ENCODE measurements around the gene ZNF436. TPM values are rescaled to one million over a fixed set of nuclear protein-coding genes. Genes with fewer than 3 reads are reported as not detected.

Gene ZNF436
- total RNA-seq, 1 experiment from 2014 or later, result 6.4 TPM

- peak overlapping the region; percentile 88 for H3K4me2 ChIP-seq (ENCODE audit: low read depth, low read length, poor library complexity, severe bottlenecking)
- no peak overlapping the region for H2AFZ ChIP-seq (ENCODE audit: low read length)
- H3K9me2 ChIP-seq (replicated peaks; ENCODE audit: insufficient read depth, low read length), result no peaks in the 10 kb centered on the region
- H3K79me2 ChIP-seq (ENCODE audit: low read length), result peaks cover 24% of the 10 kb centered on the region
- H3K4me3 ChIP-seq (ENCODE audit: low read length), result 0 out of 2 replicates have a peak overlapping the region, but pooled peaks have one; percentile 83
- DNase-seq, result no peak
- H3K9ac ChIP-seq (ENCODE audit: low read length), result no peak overlapping the region
- 0 out of 2 replicates have a peak, but pooled peaks cover 5% of the 10 kb centered on the region for H4K20me1 ChIP-seq (ENCODE audit: insufficient read depth, low read depth, low read length)
- H3K27me3 ChIP-seq (ENCODE audit: low read length), result no peaks in the 10 kb centered on the region
- H3K4me1 ChIP-seq (ENCODE audit: low read length), result peaks cover 21% of the 10 kb centered on the region
- peaks cover 43% of the 10 kb centered on the region for H3K36me3 ChIP-seq (ENCODE audit: insufficient read depth, low read length)
- H3K27ac ChIP-seq (ENCODE audit: low read length), result no peak overlapping the region
- peaks cover 29% of the 10 kb centered on the region for H3K9me3 ChIP-seq (ENCODE audit: low read length)
Observed at GRCh38 chr1:23366598-23366997, 3.0 kb downstream of the ZNF436 start.

- H3K36me3 ChIP-seq (ENCODE audit: insufficient read depth, low read length), result peaks cover 48% of the 10 kb centered on the region
- no peak overlapping the region for H2AFZ ChIP-seq (ENCODE audit: low read length)
- peaks cover 33% of the 10 kb centered on the region for H3K9me3 ChIP-seq (ENCODE audit: low read length)
- no peaks in the 10 kb centered on the region for H3K9me2 ChIP-seq (replicated peaks; ENCODE audit: insufficient read depth, low read length)
- H3K4me1 ChIP-seq (ENCODE audit: low read length), result peaks cover 21% of the 10 kb centered on the region
- peaks cover 24% of the 10 kb centered on the region for H3K79me2 ChIP-seq (ENCODE audit: low read length)
- no peak overlapping the region for H3K27ac ChIP-seq (ENCODE audit: low read length)
- no peak overlapping the region for H3K4me2 ChIP-seq (ENCODE audit: low read depth, low read length, poor library complexity, severe bottlenecking)
- no peak overlapping the region for H3K9ac ChIP-seq (ENCODE audit: low read length)
- H3K27me3 ChIP-seq (ENCODE audit: low read length), result no peaks in the 10 kb centered on the region
- no peak for DNase-seq
- no peak overlapping the region for H3K4me3 ChIP-seq (ENCODE audit: low read length)
- H4K20me1 ChIP-seq (ENCODE audit: insufficient read depth, low read depth, low read length), result 0 out of 2 replicates have a peak, but pooled peaks cover 5% of the 10 kb centered on the region
Observed at GRCh38 chr1:23366146-23366545, 3.5 kb downstream of the ZNF436 start.

- DNase-seq, result no peak
- peaks cover 45% of the 10 kb centered on the region for H3K9me3 ChIP-seq (ENCODE audit: low read length)
- no peak overlapping the region for H3K4me2 ChIP-seq (ENCODE audit: low read depth, low read length, poor library complexity, severe bottlenecking)
Observed at GRCh38 chr1:23362218-23362713, 7.4 kb downstream of the ZNF436 start.

GRCh38 chr1:23358310-23358875 lies 11.2 kb downstream of the ZNF436 start:
- no peaks in the 10 kb centered on the region for H3K4me1 ChIP-seq (ENCODE audit: low read length)
- H3K36me3 ChIP-seq (ENCODE audit: insufficient read depth, low read length), result peaks cover 39% of the 10 kb centered on the region
- peaks cover 32% of the 10 kb centered on the region for H3K9me3 ChIP-seq (ENCODE audit: low read length)
- no peak for DNase-seq
- H3K79me2 ChIP-seq (ENCODE audit: low read length), result no peaks in the 10 kb centered on the region
- no peaks in the 10 kb centered on the region for H3K27me3 ChIP-seq (ENCODE audit: low read length)
- no peaks in the 10 kb centered on the region for H4K20me1 ChIP-seq (ENCODE audit: insufficient read depth, low read depth, low read length)
- H3K4me2 ChIP-seq (ENCODE audit: low read depth, low read length, poor library complexity, severe bottlenecking), result no peak overlapping the region
- H3K9me2 ChIP-seq (replicated peaks; ENCODE audit: insufficient read depth, low read length), result no peaks in the 10 kb centered on the region
- H2AFZ ChIP-seq (ENCODE audit: low read length), result no peak overlapping the region
- no peak overlapping the region for H3K27ac ChIP-seq (ENCODE audit: low read length)
- H3K9ac ChIP-seq (ENCODE audit: low read length), result no peak overlapping the region
- H3K4me3 ChIP-seq (ENCODE audit: low read length), result no peak overlapping the region

More at GRCh38 chr1:23362218-23362713, 7.4 kb downstream of the ZNF436 start:
- H3K27ac ChIP-seq (ENCODE audit: low read length), result no peak overlapping the region
- H3K4me1 ChIP-seq (ENCODE audit: low read length), result peaks cover 5% of the 10 kb centered on the region
- H3K4me3 ChIP-seq (ENCODE audit: low read length), result no peak overlapping the region
- H3K27me3 ChIP-seq (ENCODE audit: low read length), result no peaks in the 10 kb centered on the region
- H3K36me3 ChIP-seq (ENCODE audit: insufficient read depth, low read length), result peaks cover 65% of the 10 kb centered on the region
- H2AFZ ChIP-seq (ENCODE audit: low read length), result no peak overlapping the region
- peaks cover 11% of the 10 kb centered on the region for H3K79me2 ChIP-seq (ENCODE audit: low read length)
- H3K9me2 ChIP-seq (replicated peaks; ENCODE audit: insufficient read depth, low read length), result no peaks in the 10 kb centered on the region
- no peak overlapping the region for H3K9ac ChIP-seq (ENCODE audit: low read length)
- H4K20me1 ChIP-seq (ENCODE audit: insufficient read depth, low read depth, low read length), result no peaks in the 10 kb centered on the region

GRCh38 chr1:23357138-23357908 lies 12.3 kb downstream of the ZNF436 start:
- no peak overlapping the region for H3K9ac ChIP-seq (ENCODE audit: low read length)
- no peak overlapping the region for H2AFZ ChIP-seq (ENCODE audit: low read length)
- no peak for DNase-seq
- H4K20me1 ChIP-seq (ENCODE audit: insufficient read depth, low read depth, low read length), result no peaks in the 10 kb centered on the region
- H3K9me2 ChIP-seq (replicated peaks; ENCODE audit: insufficient read depth, low read length), result no peaks in the 10 kb centered on the region
- no peaks in the 10 kb centered on the region for H3K79me2 ChIP-seq (ENCODE audit: low read length)
- H3K27me3 ChIP-seq (ENCODE audit: low read length), result no peaks in the 10 kb centered on the region
- no peaks in the 10 kb centered on the region for H3K4me1 ChIP-seq (ENCODE audit: low read length)
- H3K4me3 ChIP-seq (ENCODE audit: low read length), result no peak overlapping the region
- peaks cover 24% of the 10 kb centered on the region for H3K9me3 ChIP-seq (ENCODE audit: low read length)
- no peak overlapping the region for H3K4me2 ChIP-seq (ENCODE audit: low read depth, low read length, poor library complexity, severe bottlenecking)
- peaks cover 29% of the 10 kb centered on the region for H3K36me3 ChIP-seq (ENCODE audit: insufficient read depth, low read length)
- H3K27ac ChIP-seq (ENCODE audit: low read length), result no peak overlapping the region

GRCh38 chr1:23356471-23357137 lies 13.0 kb downstream of the ZNF436 start:
- peaks cover 17% of the 10 kb centered on the region for H3K9me3 ChIP-seq (ENCODE audit: low read length)
- H3K27me3 ChIP-seq (ENCODE audit: low read length), result no peaks in the 10 kb centered on the region
- no peak overlapping the region for H3K4me3 ChIP-seq (ENCODE audit: low read length)
- no peaks in the 10 kb centered on the region for H3K4me1 ChIP-seq (ENCODE audit: low read length)
- no peaks in the 10 kb centered on the region for H3K79me2 ChIP-seq (ENCODE audit: low read length)
- no peaks in the 10 kb centered on the region for H3K9me2 ChIP-seq (replicated peaks; ENCODE audit: insufficient read depth, low read length)
- no peak overlapping the region for H2AFZ ChIP-seq (ENCODE audit: low read length)
- DNase-seq, result no peak
- H3K9ac ChIP-seq (ENCODE audit: low read length), result no peak overlapping the region
- peaks cover 22% of the 10 kb centered on the region for H3K36me3 ChIP-seq (ENCODE audit: insufficient read depth, low read length)
- H3K4me2 ChIP-seq (ENCODE audit: low read depth, low read length, poor library complexity, severe bottlenecking), result no peak overlapping the region
- H4K20me1 ChIP-seq (ENCODE audit: insufficient read depth, low read depth, low read length), result no peaks in the 10 kb centered on the region
- no peak overlapping the region for H3K27ac ChIP-seq (ENCODE audit: low read length)

- H3K9me3 ChIP-seq (ENCODE audit: low read length), result no peaks in the 10 kb centered on the region
- no peaks in the 10 kb centered on the region for H3K9me2 ChIP-seq (replicated peaks; ENCODE audit: insufficient read depth, low read length)
- DNase-seq, result no peak
- no peaks in the 10 kb centered on the region; the same call in 1 of the 2 replicates for H3K36me3 ChIP-seq (ENCODE audit: insufficient read depth, low read length)
- no peaks in the 10 kb centered on the region for H3K27me3 ChIP-seq (ENCODE audit: low read length)
- H3K4me1 ChIP-seq (ENCODE audit: low read length), result no peaks in the 10 kb centered on the region
- no peaks in the 10 kb centered on the region for H4K20me1 ChIP-seq (ENCODE audit: insufficient read depth, low read depth, low read length)
- H3K9ac ChIP-seq (ENCODE audit: low read length), result no peak overlapping the region
- H2AFZ ChIP-seq (ENCODE audit: low read length), result no peak overlapping the region
- H3K4me2 ChIP-seq (ENCODE audit: low read depth, low read length, poor library complexity, severe bottlenecking), result no peak overlapping the region
- H3K79me2 ChIP-seq (ENCODE audit: low read length), result no peaks in the 10 kb centered on the region
- H3K4me3 ChIP-seq (ENCODE audit: low read length), result no peak overlapping the region
- no peak overlapping the region for H3K27ac ChIP-seq (ENCODE audit: low read length)
Observed at GRCh38 chr1:23354245-23354644, 15.4 kb downstream of the ZNF436 start.

GRCh38 chr1:23352096-23352695 lies 17.4 kb downstream of the ZNF436 start:
- H3K4me2 ChIP-seq (ENCODE audit: low read depth, low read length, poor library complexity, severe bottlenecking), result no peak overlapping the region
- H3K27me3 ChIP-seq (ENCODE audit: low read length), result no peaks in the 10 kb centered on the region
- no peak for DNase-seq
- no peak overlapping the region for H3K4me3 ChIP-seq (ENCODE audit: low read length)
- H3K9ac ChIP-seq (ENCODE audit: low read length), result no peak overlapping the region
- no peaks in the 10 kb centered on the region for H3K9me2 ChIP-seq (replicated peaks; ENCODE audit: insufficient read depth, low read length)
- H4K20me1 ChIP-seq (ENCODE audit: insufficient read depth, low read depth, low read length), result no peaks in the 10 kb centered on the region
- H3K27ac ChIP-seq (ENCODE audit: low read length), result no peak overlapping the region
- no peaks in the 10 kb centered on the region for H3K79me2 ChIP-seq (ENCODE audit: low read length)
- H3K9me3 ChIP-seq (ENCODE audit: low read length), result no peaks in the 10 kb centered on the region
- no peaks in the 10 kb centered on the region for H3K4me1 ChIP-seq (ENCODE audit: low read length)
- H3K36me3 ChIP-seq (ENCODE audit: insufficient read depth, low read length), result no peaks in the 10 kb centered on the region
- H2AFZ ChIP-seq (ENCODE audit: low read length), result no peak overlapping the region
